A549 (cell line): ENCODE data around the gene CFAP44. TPM values are rescaled to one million over a fixed set of nuclear protein-coding genes. Genes with fewer than 3 reads are reported as not detected.
A peak's percentile ranks its signal among the peaks of the same experiment; 100 is the strongest.

Source experiments
- ATAC-seq, 2 experiments: fragments of 200-7000 bp in 1 of 2; fragments of >200 bp in 1 of 2; cut with Nextera tagmentation in 1 of 2; cut with Tn5 transposase in 1 of 2; 3 replicates each; pipeline versions ENCODE4 v1.8.0 to v1.9.1; 2018 to 2020; ENCODE audit warnings: mild to moderate bottlenecking in 1 of 2, moderate library complexity in 1 of 2
- CTCF ChIA-PET: fragments of 300-600 bp; sonication (Branson Sonifier 250); formaldehyde crosslinking; extraction: SDS; loops from one replicate; lab custom pipeline; 2021; ENCODE audit warnings: antibody characterized with exemption, inconsistent platforms; lab: Yijun Ruan, JAX
- POLR2A ChIA-PET: fragments of 350-600 bp; formaldehyde crosslinking; extraction: SDS; loops from one replicate; lab custom pipeline; 2021; ENCODE audit warnings: antibody characterized with exemption, inconsistent platforms; lab: Yijun Ruan, JAX
- DNase-seq, 2 experiments: peaks; one replicate each; pipeline versions ENCODE4 v3.0.0 to v3.0.0-alpha.2; 2011 to 2016; ENCODE audit warnings: low read depth in 1 of 2, low spot score in 1 of 2
- FAIRE-seq: peaks from 2 replicates; lab custom pipeline; 2011; peaks lifted over from hg19 to GRCh38; lab: Jason Lieb, UNC
- H3K27ac ChIP-seq, 2 experiments: fragments of >200 bp; sonication (Bioruptor Twin); formaldehyde crosslinking; 3 replicates each; pipeline ENCODE4 v1.5.1; 2016 to 2017
- H3K4me1 ChIP-seq: fragments of >200 bp; sonication (Bioruptor Twin); formaldehyde crosslinking; 3 replicates; pipeline ENCODE4 v1.6.1; 2016
- H3K4me2 ChIP-seq: fragments of >200 bp; sonication (Bioruptor Twin); formaldehyde crosslinking; 3 replicates; pipeline ENCODE4 v1.6.1; 2016
- H3K4me3 ChIP-seq: fragments of >200 bp; sonication (Bioruptor Twin); formaldehyde crosslinking; 3 replicates; pipeline ENCODE4 v1.5.1; 2016
- H3K9me3 ChIP-seq: fragments of >200 bp; sonication (Bioruptor Twin); formaldehyde crosslinking; 3 replicates; pipeline ENCODE4 v1.6.1; 2016
- CHD2 ChIP-seq: fragments of 150-350 bp; IDR thresholded peaks from 2 replicates; pipeline ENCODE4 v1.6.1; 2014; ENCODE audit warnings: low read length; ENCODE audit not compliant: partially characterized antibody
- CHD4 ChIP-seq: fragments of 200-600 bp; sonication (generic); IDR thresholded peaks from 2 replicates; pipeline ENCODE4 v1.6.1; 2016; ENCODE audit warnings: antibody characterized with exemption, mild to moderate bottlenecking, borderline replicate concordance
- CTCF ChIP-seq: fragments of >200 bp; sonication (Bioruptor Twin); formaldehyde crosslinking; IDR thresholded peaks from 3 replicates; pipeline ENCODE4 v1.5.1; 2016
- E2F6 ChIP-seq: IDR thresholded peaks from 2 replicates; pipeline ENCODE4 v1.6.1; 2012; ENCODE audit warnings: low read depth, borderline replicate concordance
- EHF ChIP-seq: fragments of 250-450 bp; sonication (Bioruptor Pico); IDR thresholded peaks from 2 replicates; pipeline ENCODE4 v1.5.0; 2020; ENCODE audit warnings: mild to moderate bottlenecking
- EHMT2 ChIP-seq: fragments of 200-600 bp; sonication (generic); IDR thresholded peaks from 2 replicates; pipeline ENCODE4 v1.6.1; 2016; ENCODE audit warnings: antibody characterized with exemption, low read depth, mild to moderate bottlenecking, moderate library complexity
- EP300 ChIP-seq, 2 experiments: fragments of >200 bp; sonication (Bioruptor Twin); formaldehyde crosslinking; IDR thresholded peaks; 2 replicates in 1 of 2; 3 replicates in 1 of 2; pipeline ENCODE4 v1.6.1; 2016 to 2017
- ESRRA ChIP-seq: fragments of 150-350 bp; IDR thresholded peaks from 2 replicates; pipeline ENCODE4 v1.6.1; 2014; ENCODE audit warnings: mild to moderate bottlenecking, low read length, borderline replicate concordance
- FOXS1 ChIP-seq: fragments of 250-450 bp; sonication (Bioruptor Pico); IDR thresholded peaks from 2 replicates; pipeline ENCODE4 v1.5.0; 2020; ENCODE audit warnings: mild to moderate bottlenecking, moderate library complexity
- HEYL ChIP-seq: fragments of 250-450 bp; sonication (Bioruptor Pico); IDR thresholded peaks from 2 replicates; pipeline ENCODE4 v1.8.0; 2021; ENCODE audit warnings: mild to moderate bottlenecking, moderate library complexity
- HMGXB4 ChIP-seq: fragments of 250-450 bp; sonication (Bioruptor Pico); IDR thresholded peaks from 2 replicates; pipeline ENCODE4 v1.5.0; 2021; ENCODE audit warnings: mild to moderate bottlenecking, moderate library complexity, borderline replicate concordance
- KDM1A ChIP-seq: fragments of 200-600 bp; sonication (generic); IDR thresholded peaks from 2 replicates; pipeline ENCODE4 v1.6.1; 2016; ENCODE audit warnings: low read depth, mild to moderate bottlenecking
- NR3C1 ChIP-seq: fragments of >200 bp; sonication (Bioruptor Twin); formaldehyde crosslinking; IDR thresholded peaks from 3 replicates; pipeline ENCODE4 v1.6.1; 2017
- RARB ChIP-seq: fragments of 250-450 bp; sonication (Bioruptor Pico); IDR thresholded peaks from 2 replicates; pipeline ENCODE4 v1.8.0; 2021; ENCODE audit warnings: mild to moderate bottlenecking, moderate library complexity
- REST ChIP-seq: fragments of 200-600 bp; sonication (generic); IDR thresholded peaks from 2 replicates; pipeline ENCODE4 v1.6.1; 2016; ENCODE audit warnings: antibody characterized with exemption, mild to moderate bottlenecking, moderate library complexity
- RNF2 ChIP-seq: fragments of 200-600 bp; sonication (generic); IDR thresholded peaks from 2 replicates; pipeline ENCODE4 v1.6.1; 2016; ENCODE audit warnings: low read depth, mild to moderate bottlenecking, antibody characterized with exemption, moderate library complexity, borderline replicate concordance
- SMC3 ChIP-seq: fragments of >200 bp; sonication (Bioruptor Twin); formaldehyde crosslinking; IDR thresholded peaks from 3 replicates; pipeline ENCODE4 v1.6.1; 2018; ENCODE audit warnings: inconsistent platforms
- SREBF2 ChIP-seq: fragments of 450-650 bp; IDR thresholded peaks from 2 replicates; pipeline ENCODE4 v1.6.1; 2014; ENCODE audit warnings: mild to moderate bottlenecking, moderate library complexity
- ZSCAN20 ChIP-seq: fragments of 250-450 bp; sonication (Bioruptor Pico); IDR thresholded peaks from 2 replicates; pipeline ENCODE4 v1.8.0; 2022; ENCODE audit warnings: mild to moderate bottlenecking, moderate library complexity
- WGBS: methylation state at CpG from one replicate; pipeline ENCODE4 v1.1.6; 2017; ENCODE audit errors: missing lambda C conversion rate; 5-methylcytosine and 5-hydroxymethylcytosine counted together
- polyA plus RNA-seq, 4 experiments: library from polyadenylated mRNA; depleted of rRNA in 3 of 4; stranded (reverse); fragments of >200 nt; fragmentation: RNase III in 1 of 4; extraction: RNeasy Plus Mini Kit Qiagen cat#74134 plus additional on column Dnase treatment in 1 of 4; gene quantifications; 2 replicates in 3 of 4; 3 replicates in 1 of 4; pipeline ENCODE4 v1.2.3, GENCODE V29; 2011 to 2017

CFAP44 gene
- polyA plus RNA-seq, 2 of the 4 experiments (the other 2 are of a cell fraction), result 4.5 to 9.4 TPM

GRCh38 chr3:113437411-113437810, 3.9 kb downstream of the CFAP44 start:
- ChIA-PET CTCF (no interaction called here), POLR2A (no interaction called here)
- DNase-seq (no peak), FAIRE-seq (no peak), ATAC-seq (no peak)
- WGBS, result 76% methylated on average over 3 of the region's 3 CpGs
- Histone ChIP-seq H3K9me3 (no peaks in the 10 kb centered on the region), H3K4me1 (no peaks in the 10 kb centered on the region), H3K4me3 (no peak overlapping the region), H3K27ac (no peak overlapping the region), H3K4me2 (no peak overlapping the region)
- TF ChIP-seq E2F6, result no peak
- TF ChIP-seq ZSCAN20 (CRISPR knock-in tag), result no peak
- TF ChIP-seq REST, result no peak

- ChIA-PET CTCF (no interaction called here), POLR2A (no interaction called here)
- H3K4me3 ChIP-seq, result no peak overlapping the region
- peak overlapping the region; percentile 3; the same call in 1 of the 3 replicates for H3K4me2 ChIP-seq
- no peak for TF ChIP-seq REST
- no peak for TF ChIP-seq CTCF
- TF ChIP-seq CHD4, result no peak
- TF ChIP-seq HMGXB4, result no peak
- TF ChIP-seq RARB (CRISPR knock-in tag), result no peak
- TF ChIP-seq EP300 (IDR thresholded peaks at IDR 0.05), result no peak
- TF ChIP-seq CHD2, result no peak
- no peak for TF ChIP-seq EHF (CRISPR knock-in tag)
- no peak for TF ChIP-seq KDM1A
- TF ChIP-seq RNF2, result no peak
- TF ChIP-seq SMC3, result no peak
- no peak for TF ChIP-seq EHMT2
- TF ChIP-seq SREBF2, result no peak
- no peak for TF ChIP-seq ESRRA
- TF ChIP-seq NR3C1, result no peak
- no peak for TF ChIP-seq FOXS1 (CRISPR knock-in tag)
- TF ChIP-seq HEYL (CRISPR knock-in tag), result no peak
- DNase-seq, result no peak
- 94% methylated on average over 1 of the region's 1 CpG for WGBS
- no peaks in the 10 kb centered on the region for H3K4me1 ChIP-seq
- no peak overlapping the region for H3K27ac ChIP-seq
- peak; percentile 45 to 50; a peak in 3 of 6 replicates for ATAC-seq
- FAIRE-seq, result no peak
- no peaks in the 10 kb centered on the region for H3K9me3 ChIP-seq
Measured at GRCh38 chr3:113436809-113437208, 4.5 kb downstream of the CFAP44 start.
